COR-L47 (cell line): ENCODE measurements around the gene SYTL3.

ENCODE experiments used
- DNase-seq: peaks from one replicate; lab custom pipeline; 2025; lab: John Stamatoyannopoulos, UW

The SYTL3 gene

GRCh38 chr6:158793432-158793831, 143.6 kb downstream of the SYTL3 start:
- DNase-seq, result peak; percentile 16

- DNase-seq, result no peak
Measured at GRCh38 chr6:158795516-158795915, 145.7 kb downstream of the SYTL3 start.

- DNase-seq, result no peak
Measured at GRCh38 chr6:158796353-158796752, 146.5 kb downstream of the SYTL3 start.

- no peak for DNase-seq
Measured at GRCh38 chr6:158797331-158798310, 147.8 kb downstream of the SYTL3 start.

GRCh38 chr6:158798311-158798710, 148.5 kb downstream of the SYTL3 start:
- no peak for DNase-seq

- DNase-seq, result peak; percentile 33
Measured at GRCh38 chr6:158799051-158799792, 149.4 kb downstream of the SYTL3 start.

GRCh38 chr6:158801655-158802294, 151.9 kb downstream of the SYTL3 start:
- DNase-seq, result no peak

- DNase-seq, result no peak
Measured at GRCh38 chr6:158803733-158804143, 153.9 kb downstream of the SYTL3 start.

- DNase-seq, result no peak
Measured at GRCh38 chr6:158804207-158804606, 154.4 kb downstream of the SYTL3 start.

- no peak for DNase-seq
Measured at GRCh38 chr6:158805698-158806377, 156.0 kb downstream of the SYTL3 start.

- DNase-seq, result no peak
Measured at GRCh38 chr6:158807515-158808441, 157.9 kb downstream of the SYTL3 start.

GRCh38 chr6:158808442-158808833, 158.6 kb downstream of the SYTL3 start:
- DNase-seq, result no peak

GRCh38 chr6:158808941-158809678, 159.3 kb downstream of the SYTL3 start:
- peak; percentile 18 for DNase-seq

GRCh38 chr6:158810155-158811095, 160.6 kb downstream of the SYTL3 start:
- no peak for DNase-seq

GRCh38 chr6:158812611-158813010, 162.8 kb downstream of the SYTL3 start:
- DNase-seq, result no peak

GRCh38 chr6:158813032-158813431, 163.2 kb downstream of the SYTL3 start:
- no peak for DNase-seq
